Neural progenitor cell (in vitro differentiated cells): ENCODE data around the gene TRAK1.

Experiments used
- EZH2 ChIP-seq: fragments of 200-600 bp; sonication (generic); IDR thresholded peaks from 2 replicates; pipeline ENCODE4 v1.6.1; 2017; ENCODE audit warnings: antibody characterized with exemption, mild to moderate bottlenecking, moderate library complexity
- EZH2phosphoT487 ChIP-seq: fragments of 200-600 bp; sonication (generic); IDR thresholded peaks from 2 replicates; pipeline ENCODE4 v1.6.1; 2017; ENCODE audit warnings: antibody characterized with exemption
- TF ChIP-seq, protein P1 (sequence below): fragments of 200-600 bp; sonication (generic); IDR thresholded peaks from 2 replicates; pipeline ENCODE4 v1.5.1; 2017; ENCODE audit warnings: antibody characterized with exemption, mild to moderate bottlenecking

DNA sequence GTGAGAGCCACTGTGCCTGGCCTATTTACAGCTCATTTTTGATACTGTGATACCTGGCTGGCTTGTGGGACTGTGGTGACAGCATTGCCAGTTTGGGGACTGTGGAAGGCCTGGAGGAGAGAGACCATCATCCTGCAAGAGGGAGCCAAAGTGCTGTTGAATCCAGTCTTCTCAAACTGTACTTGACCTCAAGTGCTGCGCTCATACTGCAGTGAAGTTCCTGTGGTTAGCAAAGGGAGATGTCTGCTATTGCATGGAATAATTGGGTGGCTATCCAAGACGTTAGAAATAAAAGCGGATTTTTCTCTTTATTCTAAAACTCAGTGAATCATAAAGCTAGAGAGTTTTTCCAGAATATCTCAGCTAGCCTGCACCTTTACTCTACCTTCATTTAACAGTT is 91.4 kb downstream of the TRAK1 start:
- TF ChIP-seq, protein P1, sequence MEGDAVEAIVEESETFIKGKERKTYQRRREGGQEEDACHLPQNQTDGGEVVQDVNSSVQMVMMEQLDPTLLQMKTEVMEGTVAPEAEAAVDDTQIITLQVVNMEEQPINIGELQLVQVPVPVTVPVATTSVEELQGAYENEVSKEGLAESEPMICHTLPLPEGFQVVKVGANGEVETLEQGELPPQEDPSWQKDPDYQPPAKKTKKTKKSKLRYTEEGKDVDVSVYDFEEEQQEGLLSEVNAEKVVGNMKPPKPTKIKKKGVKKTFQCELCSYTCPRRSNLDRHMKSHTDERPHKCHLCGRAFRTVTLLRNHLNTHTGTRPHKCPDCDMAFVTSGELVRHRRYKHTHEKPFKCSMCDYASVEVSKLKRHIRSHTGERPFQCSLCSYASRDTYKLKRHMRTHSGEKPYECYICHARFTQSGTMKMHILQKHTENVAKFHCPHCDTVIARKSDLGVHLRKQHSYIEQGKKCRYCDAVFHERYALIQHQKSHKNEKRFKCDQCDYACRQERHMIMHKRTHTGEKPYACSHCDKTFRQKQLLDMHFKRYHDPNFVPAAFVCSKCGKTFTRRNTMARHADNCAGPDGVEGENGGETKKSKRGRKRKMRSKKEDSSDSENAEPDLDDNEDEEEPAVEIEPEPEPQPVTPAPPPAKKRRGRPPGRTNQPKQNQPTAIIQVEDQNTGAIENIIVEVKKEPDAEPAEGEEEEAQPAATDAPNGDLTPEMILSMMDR, result no peak
- no peak for TF ChIP-seq EZH2
- no peak for TF ChIP-seq EZH2phosphoT487
